NT2/D1 (cell line): ENCODE measurements around the gene CEP112.

Experiments used
- YY1 ChIP-seq: IDR thresholded peaks from 2 replicates; pipeline ENCODE4 v1.6.1; 2011; ENCODE audit not compliant: insufficient read length, insufficient read depth
- ZNF274 ChIP-seq: IDR thresholded peaks from 2 replicates; pipeline ENCODE4 v1.6.1; 2011; ENCODE audit warnings: mild to moderate bottlenecking, low read depth, low read length

GRCh38 chr17:65952586-65952985 is 239.3 kb downstream of the CEP112 start:
- TF ChIP-seq YY1 (no peak), ZNF274 (no peak)
